HepG2 (cell line): ENCODE data around the gene EEF1AKMT1. TPM values are rescaled to one million over a fixed set of nuclear protein-coding genes. Genes with fewer than 3 reads are reported as not detected.

Experiments used
- ATAC-seq: fragments of 200-7000 bp; cut with Tn5 transposase; 3 replicates; pipeline ENCODE4 v1.9.1; 2020; ENCODE audit warnings: mild to moderate bottlenecking, moderate library complexity
- BruUV-seq: library from RNA; stranded (reverse); fragments of 400-500 nt; replicated peaks from 2 replicates; lab custom pipeline; 2021; lab: Mats Ljungman, UMichigan
- CTCF ChIA-PET: fragments of 300-600 bp; formaldehyde crosslinking; extraction: SDS; loops from one replicate; lab custom pipeline; 2021; ENCODE audit warnings: low total read pairs, inconsistent platforms, low intra/inter-chr PET ratio; lab: Yijun Ruan, JAX
- POLR2A ChIA-PET: fragments of 350-600 bp; sonication (Branson Sonifier 250); formaldehyde crosslinking; loops from one replicate; lab custom pipeline; 2020; ENCODE audit warnings: antibody characterized with exemption, inconsistent platforms; lab: Yijun Ruan, JAX
- DNase-seq: peaks from one replicate; pipeline ENCODE4 v3.0.0-alpha.2; 2015; ENCODE audit warnings: low spot score
- FAIRE-seq: peaks from 3 replicates; lab custom pipeline; 2011; peaks lifted over from hg19 to GRCh38; lab: Jason Lieb, UNC
- H2AFZ ChIP-seq: one replicate; pipeline ENCODE4 v1.6.1; 2011; ENCODE audit warnings: low read length, inconsistent platforms
- H3K27ac ChIP-seq: fragments of 300-600 bp; 3 replicates; pipeline ENCODE4 v1.8.0; 2011; ENCODE audit warnings: mixed run types, mild to moderate bottlenecking, mixed read lengths, low read length, inconsistent platforms; ENCODE audit not compliant: insufficient read depth; ENCODE audit errors: extremely low read length
- H3K27me3 ChIP-seq, 2 experiments: fragments of 200-600 bp in 1 of 2; 2 replicates in 1 of 2; 3 replicates in 1 of 2; pipeline versions ENCODE4 v1.6.0 to v1.8.0; 2011; ENCODE audit warnings: low read length in 2 of 2, mild to moderate bottlenecking in 2 of 2, moderate library complexity in 2 of 2, inconsistent platforms in 1 of 2; ENCODE audit not compliant: insufficient read depth in 2 of 2, control insufficient read depth in 1 of 2
- H3K36me3 ChIP-seq, 2 experiments: fragments of 200-600 bp in 1 of 2; replicated peaks in 1 of 2; 2 replicates in 1 of 2; 3 replicates in 1 of 2; pipeline versions ENCODE4 v1.5.1 to v1.8.0; 2011; ENCODE audit warnings: low read length in 2 of 2, inconsistent platforms in 1 of 2; ENCODE audit not compliant: insufficient read depth in 2 of 2, control insufficient read depth in 1 of 2
- H3K4me1 ChIP-seq: 2 replicates; pipeline ENCODE4 v1.5.1; 2012; ENCODE audit warnings: low read length, inconsistent platforms; ENCODE audit not compliant: insufficient read depth
- H3K4me2 ChIP-seq: 2 replicates; pipeline ENCODE4 v1.6.0; 2011; ENCODE audit warnings: low read depth, low read length, inconsistent platforms
- H3K4me3 ChIP-seq, 3 experiments: fragments of 200-600 bp in 1 of 3; sonication (generic), shearing (Covaris generic) in 1 of 3; replicated peaks in 1 of 3; 2 replicates each; pipeline ENCODE4 v1.5.1; 2011 to 2016; ENCODE audit warnings: low read length in 3 of 3, inconsistent platforms in 2 of 3, low read depth in 2 of 3, mild to moderate bottlenecking in 2 of 3, control low read depth in 1 of 3, mixed read lengths in 1 of 3; ENCODE audit not compliant: insufficient read depth in 1 of 3
- H3K79me2 ChIP-seq: one replicate; pipeline ENCODE4 v1.6.1; 2011; ENCODE audit warnings: low read length, inconsistent platforms; ENCODE audit not compliant: insufficient read depth
- H3K9ac ChIP-seq: 2 replicates; pipeline ENCODE4 v1.6.0; 2011; ENCODE audit warnings: mild to moderate bottlenecking, low read depth, low read length, inconsistent platforms; ENCODE audit not compliant: insufficient read depth
- H3K9me3 ChIP-seq: 2 replicates; pipeline ENCODE4 v1.5.1; 2012; ENCODE audit warnings: mild to moderate bottlenecking, low read length
- H4K20me1 ChIP-seq: 2 replicates; pipeline ENCODE4 v1.6.0; 2011; ENCODE audit warnings: inconsistent platforms, mild to moderate bottlenecking, low read length, moderate library complexity; ENCODE audit not compliant: insufficient read depth
- ETV5 ChIP-seq: IDR thresholded peaks from 2 replicates; pipeline ENCODE4 v1.6.1; 2018; ENCODE audit warnings: missing biosample characterization, missing genetic modification reagents, inconsistent platforms, borderline replicate concordance
- GABPA ChIP-seq, 2 experiments: IDR thresholded peaks; 2 replicates each; pipeline ENCODE4 v1.6.1; 2011 to 2016; ENCODE audit warnings: low read depth in 2 of 2, low read length in 1 of 2, missing biosample characterization in 1 of 2, missing genetic modification characterization in 1 of 2
- ISX ChIP-seq: sonication (generic); formaldehyde crosslinking; conservative IDR thresholded peaks from 2 replicates; pipeline ENCODE4 v1.5.0; 2020; ENCODE audit warnings: missing genetic modification reagents
- NAIF1 ChIP-seq: sonication (generic); formaldehyde crosslinking; IDR thresholded peaks from 2 replicates; pipeline ENCODE4 v1.5.0; 2020; ENCODE audit warnings: mild to moderate bottlenecking, missing genetic modification reagents, borderline replicate concordance
- NFE2L2 ChIP-seq: fragments of 150-350 bp; IDR thresholded peaks from 2 replicates; pipeline ENCODE4 v1.6.1; 2014; ENCODE audit warnings: low read length
- TBX2 ChIP-seq: sonication (generic); formaldehyde crosslinking; IDR thresholded peaks from 2 replicates; pipeline ENCODE4 v1.5.0; 2020; ENCODE audit warnings: missing genetic modification reagents, mild to moderate bottlenecking, borderline replicate concordance
- ZFP82 ChIP-seq: sonication (generic); formaldehyde crosslinking; IDR thresholded peaks from 2 replicates; pipeline ENCODE4 v1.5.1; 2020; ENCODE audit warnings: mild to moderate bottlenecking, missing genetic modification reagents, borderline replicate concordance
- ZNF274 ChIP-seq: sonication (generic); formaldehyde crosslinking; IDR thresholded peaks from 2 replicates; pipeline ENCODE4 v1.5.1; 2020; ENCODE audit warnings: mild to moderate bottlenecking, missing genetic modification reagents
- ZNF543 ChIP-seq: sonication (generic); formaldehyde crosslinking; IDR thresholded peaks from 2 replicates; pipeline ENCODE4 v1.4.0; 2020; ENCODE audit warnings: mild to moderate bottlenecking, missing genetic modification reagents
- ZNF83 ChIP-seq: sonication (generic); formaldehyde crosslinking; IDR thresholded peaks from 2 replicates; pipeline ENCODE4 v1.4.0; 2020; ENCODE audit warnings: missing genetic modification reagents, mild to moderate bottlenecking, borderline replicate concordance
- WGBS: methylation state at CpG from one replicate; pipeline ENCODE4 v1.1.6; 2017; ENCODE audit warnings: low lambda C conversion rate; 5-methylcytosine and 5-hydroxymethylcytosine counted together
- in situ Hi-C: cut with HindIII; loops from 2 replicates; pipeline ENCODE4 v1.10.0; 2017; ENCODE audit warnings: low pct_unique_long_range_greater_than_20kb; ENCODE audit not compliant: extremely low pct_ligation_motif_present
- intact Hi-C: fragments of 100-400 bp; cut with micrococcal nuclease; formaldehyde crosslinking; loops from one replicate; pipeline ENCODE4 v1.10.0; 2022; ENCODE audit not compliant: unreplicated experiment
- polyA plus RNA-seq, 8 experiments: library from polyadenylated mRNA; depleted of rRNA in 3 of 8; stranded (reverse) in 7 of 8; unstranded in 1 of 8; fragments of >200 nt; fragmentation: Illumina TruSeq in 4 of 8; extraction: Trizol in 4 of 8; gene quantifications; 2 replicates each; pipeline versions ENCODE4 v1.2.1 to v1.2.3, GENCODE V29; 2011 to 2016; ENCODE audit warnings: low read depth in 4 of 8, missing spikeins in 1 of 8, mixed read lengths in 1 of 8; ENCODE audit not compliant: insufficient read depth in 1 of 8
- total RNA-seq, 5 experiments: library from RNA; depleted of rRNA; stranded (reverse); fragments of >200 nt; fragmentation: Illumina TruSeq; extraction: Trizol; gene quantifications; 2 replicates each; pipeline ENCODE4 v1.2.3, GENCODE V29; 2016; ENCODE audit warnings: low read depth in 1 of 5
- TF ChIP-seq, protein P1 (sequence below): IDR thresholded peaks from 2 replicates; pipeline ENCODE4 v1.6.1; 2016
- TF ChIP-seq, protein P2 (sequence below): sonication (generic); formaldehyde crosslinking; IDR thresholded peaks from 2 replicates; pipeline ENCODE4 v1.4.0; 2020; ENCODE audit warnings: mild to moderate bottlenecking, missing genetic modification reagents

EEF1AKMT1 gene
- total and polyA plus RNA-seq, 2 of the 13 experiments (the other 11 are each of a cell fraction or from before 2014, with no cell fraction given), result 6.0 to 16.1 TPM

DNA sequence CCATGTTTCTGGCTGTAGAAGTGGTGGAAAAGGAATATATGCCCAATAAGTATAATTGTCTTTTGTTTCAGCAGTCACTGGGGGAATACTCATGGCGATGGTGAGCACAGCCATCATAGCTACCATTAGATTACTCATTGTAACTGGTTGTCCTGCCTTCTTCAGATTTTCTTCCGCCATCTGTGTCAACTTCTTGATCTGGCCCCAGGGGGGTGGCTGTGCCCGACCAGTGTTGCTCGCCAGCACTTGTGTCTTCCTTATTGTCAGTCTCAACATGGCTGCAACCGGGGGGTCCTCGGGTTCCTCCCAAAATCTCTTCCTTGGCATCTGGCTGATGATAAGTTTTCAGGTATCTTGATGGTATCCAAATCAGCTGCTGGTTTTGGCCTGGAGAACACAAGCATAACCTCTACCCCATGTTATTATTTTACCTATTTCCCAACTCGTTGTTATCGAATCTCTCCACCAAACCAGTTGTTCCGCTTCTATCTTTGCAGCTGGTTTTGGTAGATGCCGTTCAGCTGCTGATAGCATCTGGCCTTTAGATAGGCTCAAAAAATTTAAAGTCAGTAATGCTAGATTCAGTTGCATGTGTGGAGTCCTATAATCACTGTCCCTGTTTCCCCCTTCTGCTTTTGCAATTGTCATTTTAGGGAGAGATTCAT, 93.2 kb downstream of the EEF1AKMT1 start:
- Histone ChIP-seq H3K4me3 (no peak overlapping the region), H4K20me1 (no peaks in the 10 kb centered on the region), H3K27me3 (no peaks in the 10 kb centered on the region), H3K36me3 (0 out of 5 replicates have a peak, but pooled peaks cover 0 to 3% of the 10 kb centered on the region in 2 experiments), H3K9me3 (no peaks in the 10 kb centered on the region), H3K27ac (no peak overlapping the region), H3K4me2 (no peak overlapping the region), H3K79me2 (no peaks in the 10 kb centered on the region), H2AFZ (no peak overlapping the region), H3K4me1 (no peaks in the 10 kb centered on the region), H3K9ac (no peak overlapping the region)
- POLR2A ChIA-PET, result no interaction called here
- no peak for ATAC-seq
- 97% methylated on average over 10 of the region's 10 CpGs for WGBS
- intact Hi-C loops (no loop called here), in situ Hi-C loops (no loop called here)
- CTCF ChIA-PET, result no interaction called here
- no TSS peak for BruUV-seq
- no peak for DNase-seq
- FAIRE-seq, result no peak
- TF ChIP-seq ZNF274 (CRISPR knock-in tag), result no peak
- no peak for TF ChIP-seq ZNF83 (CRISPR knock-in tag)
- TF ChIP-seq, protein P1, sequence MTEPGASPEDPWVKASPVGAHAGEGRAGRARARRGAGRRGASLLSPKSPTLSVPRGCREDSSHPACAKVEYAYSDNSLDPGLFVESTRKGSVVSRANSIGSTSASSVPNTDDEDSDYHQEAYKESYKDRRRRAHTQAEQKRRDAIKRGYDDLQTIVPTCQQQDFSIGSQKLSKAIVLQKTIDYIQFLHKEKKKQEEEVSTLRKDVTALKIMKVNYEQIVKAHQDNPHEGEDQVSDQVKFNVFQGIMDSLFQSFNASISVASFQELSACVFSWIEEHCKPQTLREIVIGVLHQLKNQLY, result no peak
- no peak for TF ChIP-seq NFE2L2
- TF ChIP-seq GABPA (IDR thresholded peaks at IDR 0.05; ENCODE audit: low read depth, low read length), result no peak
- no peak for TF ChIP-seq GABPA (CRISPR knock-in tag; IDR thresholded peaks at IDR 0.05; ENCODE audit: low read depth)
- no peak for TF ChIP-seq ISX (CRISPR knock-in tag)
- TF ChIP-seq ZNF543 (CRISPR knock-in tag), result no peak
- TF ChIP-seq NAIF1, result no peak
- TF ChIP-seq ZFP82 (CRISPR knock-in tag), result no peak
- TF ChIP-seq, protein P2, sequence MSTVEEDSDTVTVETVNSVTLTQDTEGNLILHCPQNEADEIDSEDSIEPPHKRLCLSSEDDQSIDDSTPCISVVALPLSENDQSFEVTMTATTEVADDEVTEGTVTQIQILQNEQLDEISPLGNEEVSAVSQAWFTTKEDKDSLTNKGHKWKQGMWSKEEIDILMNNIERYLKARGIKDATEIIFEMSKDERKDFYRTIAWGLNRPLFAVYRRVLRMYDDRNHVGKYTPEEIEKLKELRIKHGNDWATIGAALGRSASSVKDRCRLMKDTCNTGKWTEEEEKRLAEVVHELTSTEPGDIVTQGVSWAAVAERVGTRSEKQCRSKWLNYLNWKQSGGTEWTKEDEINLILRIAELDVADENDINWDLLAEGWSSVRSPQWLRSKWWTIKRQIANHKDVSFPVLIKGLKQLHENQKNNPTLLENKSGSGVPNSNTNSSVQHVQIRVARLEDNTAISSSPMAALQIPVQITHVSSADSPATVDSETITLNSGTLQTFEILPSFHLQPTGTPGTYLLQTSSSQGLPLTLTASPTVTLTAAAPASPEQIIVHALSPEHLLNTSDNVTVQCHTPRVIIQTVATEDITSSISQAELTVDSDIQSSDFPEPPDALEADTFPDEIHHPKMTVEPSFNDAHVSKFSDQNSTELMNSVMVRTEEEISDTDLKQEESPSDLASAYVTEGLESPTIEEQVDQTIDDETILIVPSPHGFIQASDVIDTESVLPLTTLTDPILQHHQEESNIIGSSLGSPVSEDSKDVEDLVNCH (CRISPR knock-in tag), result no peak
- TF ChIP-seq TBX2, result no peak
- no peak for TF ChIP-seq ETV5 (CRISPR knock-in tag)
